ENCODE data around the gene TMEM123.

TMEM123 gene

DNA sequence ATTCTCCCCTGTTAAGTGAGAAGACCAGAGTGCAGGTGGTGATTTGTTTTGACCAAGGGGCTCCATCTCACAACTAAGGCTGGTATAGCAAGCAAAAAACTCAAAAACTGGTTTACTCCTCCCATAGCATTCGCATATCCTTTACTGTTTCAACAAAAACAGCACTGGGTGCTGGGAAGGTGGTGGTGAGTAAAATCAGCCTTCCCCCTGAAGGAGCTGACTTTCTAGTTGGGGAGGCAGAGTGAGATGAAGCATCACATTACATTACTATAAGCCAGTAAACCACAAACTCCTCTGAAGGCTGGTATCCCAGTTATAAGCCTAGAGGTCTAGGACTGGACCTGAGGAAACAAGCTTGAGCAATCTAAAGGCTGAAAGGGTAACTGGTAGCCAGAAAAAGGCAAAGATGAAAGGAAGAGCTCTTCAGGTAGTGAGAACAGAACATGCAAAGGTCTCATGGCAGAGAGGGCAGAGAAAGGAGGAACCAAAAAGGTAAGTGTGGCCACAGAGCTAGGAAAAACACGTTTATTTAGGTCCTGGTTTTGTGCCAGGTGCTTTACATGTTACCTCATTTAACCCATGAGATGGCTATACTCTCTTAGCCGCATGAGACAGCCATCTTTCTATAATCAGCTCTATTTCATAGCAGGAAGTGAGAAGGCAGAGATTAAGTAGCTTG is 22.3 kb downstream of the TMEM123 start:
- Histone ChIP-seq H3K14ac (ENCODE audit: low read length) (no peak overlapping the region), H3K23ac (ENCODE audit: low read depth, low read length, poor library complexity) (no peak overlapping the region), H4K91ac (ENCODE audit: low read depth, low read length, poor library complexity) (no peak overlapping the region), H3K18ac (ENCODE audit: low read length) (no peak overlapping the region), H4K8ac (ENCODE audit: low read depth, low read length) (no peak overlapping the region), H2BK5ac (ENCODE audit: low read length) (no peak overlapping the region), H3K4me2 (ENCODE audit: insufficient read depth, low read length, poor library complexity, severe bottlenecking) (no peak overlapping the region), H3K4me1 (ENCODE audit: control insufficient read depth in 2 of 2, insufficient read depth in 1 of 2, low read depth in 1 of 2, low read length in 2 of 2) (peaks cover 0 to 8% of the 10 kb centered on the region in 2 donors), H3K9ac (ENCODE audit: low read depth, low read length, poor library complexity) (no peak overlapping the region), H3K9me3 (replicated peaks in 1 of 2; ENCODE audit: control insufficient read depth in 2 of 2, insufficient read depth in 1 of 2, low read depth in 1 of 2, low read length in 2 of 2) (peaks cover 2 to 29% of the 10 kb centered on the region in 2 donors), H3K36me3 (replicated peaks in 1 of 2; ENCODE audit: control insufficient read depth in 2 of 2, insufficient read depth in 2 of 2, low read length in 2 of 2) (peaks cover 0 to 29% of the 10 kb centered on the region in 2 donors), H3K4ac (ENCODE audit: low read length) (no peak overlapping the region), H2AK5ac (ENCODE audit: low read depth, low read length) (no peak overlapping the region), H3K27me3 (ENCODE audit: control insufficient read depth in 3 of 3, insufficient read depth in 3 of 3, low read depth in 1 of 3, low read length in 3 of 3) (no peaks in the 10 kb centered on the region), H2BK15ac (ENCODE audit: low read length) (no peak overlapping the region), H3K4me3 (ENCODE audit: low read length in 2 of 2) (no peak overlapping the region), H3K79me1 (ENCODE audit: low read depth, low read length) (peaks cover 4% of the 10 kb centered on the region), H2BK12ac (ENCODE audit: low read length) (no peak overlapping the region), H3K27ac (replicated peaks; ENCODE audit: low read length) (no peak overlapping the region), H2BK120ac (ENCODE audit: low read depth, low read length) (no peak overlapping the region), H2AFZ (ENCODE audit: low read length) (no peak overlapping the region)
- DNase-seq (ENCODE audit: low spot score): no peak
- no CpG with 5 or more reads among the region's 3 CpGs for WGBS, 2 donors (ENCODE audit: extremely low coverage in 2 of 2, insufficient read length in 2 of 2, insufficient replicate concordance in 1 of 2)

DNA sequence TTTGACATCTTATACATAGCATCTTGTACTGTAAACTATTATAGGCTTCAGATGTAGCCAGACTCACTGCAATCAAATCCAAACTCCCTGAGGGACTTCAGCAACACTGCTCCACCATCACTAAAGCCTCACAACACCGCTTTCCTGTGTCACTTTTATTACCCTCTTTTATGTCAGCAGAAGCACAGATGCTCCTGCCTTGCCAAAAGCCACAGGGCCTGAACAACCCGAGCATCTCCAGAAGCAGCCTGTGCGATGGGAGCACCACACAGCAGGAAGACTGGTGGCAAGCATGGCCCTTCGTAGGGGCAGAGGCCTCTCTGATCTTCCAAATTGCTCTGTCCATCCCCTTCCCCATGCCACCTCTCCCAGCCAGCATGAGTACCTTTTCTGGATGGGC is 22.9 kb downstream of the TMEM123 start:
- Histone ChIP-seq H3K9ac (ENCODE audit: low read depth, low read length, poor library complexity) (no peak overlapping the region), H3K23ac (ENCODE audit: low read depth, low read length, poor library complexity) (no peak overlapping the region), H2AFZ (ENCODE audit: low read length) (no peak overlapping the region), H3K4me3 (ENCODE audit: low read length in 2 of 2) (no peak overlapping the region), H2BK120ac (ENCODE audit: low read depth, low read length) (no peak overlapping the region), H3K9me3 (replicated peaks in 1 of 2; ENCODE audit: control insufficient read depth in 2 of 2, insufficient read depth in 1 of 2, low read depth in 1 of 2, low read length in 2 of 2) (peaks cover 2 to 26% of the 10 kb centered on the region in 2 donors), H3K4me1 (ENCODE audit: control insufficient read depth in 2 of 2, insufficient read depth in 1 of 2, low read depth in 1 of 2, low read length in 2 of 2) (peaks cover 0 to 8% of the 10 kb centered on the region in 2 donors), H2AK5ac (ENCODE audit: low read depth, low read length) (no peak overlapping the region), H3K27me3 (ENCODE audit: control insufficient read depth in 3 of 3, insufficient read depth in 3 of 3, low read depth in 1 of 3, low read length in 3 of 3) (no peaks in the 10 kb centered on the region), H2BK5ac (ENCODE audit: low read length) (no peak overlapping the region), H3K36me3 (replicated peaks in 1 of 2; ENCODE audit: control insufficient read depth in 2 of 2, insufficient read depth in 2 of 2, low read length in 2 of 2) (peaks cover 0 to 26% of the 10 kb centered on the region in 2 donors), H4K91ac (ENCODE audit: low read depth, low read length, poor library complexity) (no peak overlapping the region), H3K4me2 (ENCODE audit: insufficient read depth, low read length, poor library complexity, severe bottlenecking) (no peak overlapping the region), H2BK12ac (ENCODE audit: low read length) (no peak overlapping the region), H4K8ac (ENCODE audit: low read depth, low read length) (no peak overlapping the region), H3K79me1 (ENCODE audit: low read depth, low read length) (peaks cover 4% of the 10 kb centered on the region), H3K18ac (ENCODE audit: low read length) (no peak overlapping the region), H2BK15ac (ENCODE audit: low read length) (no peak overlapping the region), H3K14ac (ENCODE audit: low read length) (no peak overlapping the region), H3K27ac (replicated peaks; ENCODE audit: low read length) (no peak overlapping the region), H3K4ac (ENCODE audit: low read length) (no peak overlapping the region)
- no CpG with 5 or more reads among the region's 4 CpGs for WGBS, 2 donors (ENCODE audit: extremely low coverage in 2 of 2, insufficient read length in 2 of 2, insufficient replicate concordance in 1 of 2)
- no peak for DNase-seq (ENCODE audit: low spot score)

GRCh38 chr11:102429226-102429625 is 23.3 kb downstream of the TMEM123 start:
- no peak overlapping the region for H3K4ac ChIP-seq (ENCODE audit: low read length)
- no peak overlapping the region for H3K18ac ChIP-seq (ENCODE audit: low read length)
- H2BK120ac ChIP-seq (ENCODE audit: low read depth, low read length): no peak overlapping the region
- no peak overlapping the region for H3K4me2 ChIP-seq (ENCODE audit: insufficient read depth, low read length, poor library complexity, severe bottlenecking)
- H3K36me3 ChIP-seq (replicated peaks in 1 of 2; ENCODE audit: control insufficient read depth in 2 of 2, insufficient read depth in 2 of 2, low read length in 2 of 2): peaks cover 0 to 22% of the 10 kb centered on the region in 2 donors
- H3K27me3 ChIP-seq (ENCODE audit: control insufficient read depth in 3 of 3, insufficient read depth in 3 of 3, low read depth in 1 of 3, low read length in 3 of 3): no peaks in the 10 kb centered on the region
- no peak for DNase-seq (ENCODE audit: low spot score)
- H3K27ac ChIP-seq (replicated peaks; ENCODE audit: low read length): no peak overlapping the region
- no peak overlapping the region for H2BK12ac ChIP-seq (ENCODE audit: low read length)
- H2AFZ ChIP-seq (ENCODE audit: low read length): no peak overlapping the region
- no peak overlapping the region for H3K4me3 ChIP-seq (ENCODE audit: low read length in 2 of 2)
- no peak overlapping the region for H2BK15ac ChIP-seq (ENCODE audit: low read length)
- H2AK5ac ChIP-seq (ENCODE audit: low read depth, low read length): no peak overlapping the region
- no peak overlapping the region for H3K23ac ChIP-seq (ENCODE audit: low read depth, low read length, poor library complexity)
- no peak overlapping the region for H4K91ac ChIP-seq (ENCODE audit: low read depth, low read length, poor library complexity)
- no peak overlapping the region for H3K9ac ChIP-seq (ENCODE audit: low read depth, low read length, poor library complexity)
- peaks cover 0 to 8% of the 10 kb centered on the region in 2 donors for H3K4me1 ChIP-seq (ENCODE audit: control insufficient read depth in 2 of 2, insufficient read depth in 1 of 2, low read depth in 1 of 2, low read length in 2 of 2)
- no peak overlapping the region for H4K8ac ChIP-seq (ENCODE audit: low read depth, low read length)
- peaks cover 2 to 22% of the 10 kb centered on the region in 2 donors for H3K9me3 ChIP-seq (replicated peaks in 1 of 2; ENCODE audit: control insufficient read depth in 2 of 2, insufficient read depth in 1 of 2, low read depth in 1 of 2, low read length in 2 of 2)
- H2BK5ac ChIP-seq (ENCODE audit: low read length): no peak overlapping the region
- no peak overlapping the region for H3K14ac ChIP-seq (ENCODE audit: low read length)
- WGBS, 2 donors (ENCODE audit: extremely low coverage in 2 of 2, insufficient read length in 2 of 2, insufficient replicate concordance in 1 of 2): no CpG with 5 or more reads among the region's 3 CpGs
- H3K79me1 ChIP-seq (ENCODE audit: low read depth, low read length): peaks cover 4% of the 10 kb centered on the region

DNA sequence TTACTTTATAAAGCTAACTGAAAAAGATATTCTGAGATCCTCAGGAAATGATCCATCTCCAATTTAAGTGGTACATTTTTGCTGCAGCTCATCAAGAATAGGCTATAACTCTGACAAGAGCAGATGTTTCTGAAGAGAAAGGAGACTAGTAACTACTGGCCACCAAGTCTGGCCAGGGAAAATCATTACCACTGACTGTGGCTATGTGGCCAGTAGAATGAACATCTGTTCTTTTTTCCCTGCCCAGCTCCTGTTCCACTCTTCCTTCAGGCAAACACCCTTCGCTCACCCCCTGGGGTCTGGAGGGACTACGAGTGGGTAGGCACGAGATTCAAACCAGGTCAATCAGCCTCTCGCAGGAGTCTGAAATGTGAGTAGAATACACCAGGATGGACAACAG is 23.9 kb downstream of the TMEM123 start:
- Histone ChIP-seq H3K27me3 (ENCODE audit: control insufficient read depth in 3 of 3, insufficient read depth in 3 of 3, low read depth in 1 of 3, low read length in 3 of 3) (no peaks in the 10 kb centered on the region), H2BK5ac (ENCODE audit: low read length) (no peak overlapping the region), H2AK5ac (ENCODE audit: low read depth, low read length) (no peak overlapping the region), H3K79me1 (ENCODE audit: low read depth, low read length) (peaks cover 4% of the 10 kb centered on the region), H3K36me3 (replicated peaks in 1 of 2; ENCODE audit: control insufficient read depth in 2 of 2, insufficient read depth in 2 of 2, low read length in 2 of 2) (peaks cover 0 to 17% of the 10 kb centered on the region in 2 donors), H3K18ac (ENCODE audit: low read length) (no peak overlapping the region), H3K27ac (replicated peaks; ENCODE audit: low read length) (no peak overlapping the region), H3K4me1 (ENCODE audit: control insufficient read depth in 2 of 2, insufficient read depth in 1 of 2, low read depth in 1 of 2, low read length in 2 of 2) (peaks cover 0 to 8% of the 10 kb centered on the region in 2 donors), H3K23ac (ENCODE audit: low read depth, low read length, poor library complexity) (no peak overlapping the region), H3K4ac (ENCODE audit: low read length) (no peak overlapping the region), H3K9ac (ENCODE audit: low read depth, low read length, poor library complexity) (no peak overlapping the region), H2BK12ac (ENCODE audit: low read length) (no peak overlapping the region), H2BK15ac (ENCODE audit: low read length) (no peak overlapping the region), H4K8ac (ENCODE audit: low read depth, low read length) (no peak overlapping the region), H3K4me3 (ENCODE audit: low read length in 2 of 2) (no peak overlapping the region), H3K4me2 (ENCODE audit: insufficient read depth, low read length, poor library complexity, severe bottlenecking) (no peak overlapping the region), H3K9me3 (replicated peaks in 1 of 2; ENCODE audit: control insufficient read depth in 2 of 2, insufficient read depth in 1 of 2, low read depth in 1 of 2, low read length in 2 of 2) (peaks cover 2 to 21% of the 10 kb centered on the region in 2 donors), H4K91ac (ENCODE audit: low read depth, low read length, poor library complexity) (no peak overlapping the region), H2AFZ (ENCODE audit: low read length) (no peak overlapping the region), H3K14ac (ENCODE audit: low read length) (no peak overlapping the region), H2BK120ac (ENCODE audit: low read depth, low read length) (no peak overlapping the region)
- DNase-seq (ENCODE audit: low spot score): no peak
- no CpG with 5 or more reads among the region's 4 CpGs for WGBS, 2 donors (ENCODE audit: extremely low coverage in 2 of 2, insufficient read length in 2 of 2, insufficient replicate concordance in 1 of 2)
